ENCODE measurements around the gene CSNK1A1.
"Not testable (repeated sequence)": the region's sequence is repeated elsewhere in the genome, so short reads cannot be mapped to it uniquely, and the experiment has no call there.

The CSNK1A1 gene

DNA sequence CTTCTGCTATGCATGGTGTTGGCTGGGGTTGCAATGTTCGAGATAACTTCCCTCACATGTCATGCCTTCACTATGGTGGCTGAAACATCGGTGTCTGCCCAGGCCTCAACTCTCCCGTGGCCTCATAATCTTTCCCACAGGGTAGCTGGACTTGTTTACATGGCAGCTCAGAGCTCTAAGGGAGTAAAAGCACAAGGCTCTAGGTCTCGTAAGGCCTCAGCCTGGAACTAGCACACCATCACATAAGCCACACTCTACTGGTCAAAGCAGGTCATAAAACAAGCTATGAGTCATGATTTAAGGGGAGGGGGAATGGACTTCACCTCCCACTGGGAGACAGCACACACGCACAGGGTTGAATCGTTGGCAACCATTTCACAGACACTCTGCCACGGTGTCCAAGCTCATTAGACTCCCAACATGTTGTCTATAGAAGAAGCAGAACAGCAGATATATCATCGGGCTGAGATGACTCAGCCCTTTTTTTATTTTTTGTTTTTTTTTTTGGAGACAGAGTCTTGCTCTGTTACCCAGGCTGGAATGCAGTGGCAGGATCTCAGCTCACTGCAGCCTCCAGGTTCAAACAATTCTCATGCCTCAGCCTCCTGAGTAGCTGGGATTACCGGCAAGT lies 105.4 kb downstream of the CSNK1A1 start:
- POLR2A ChIA-PET: interaction anchor here (0.6 to 2.3 kb wide), 18 partner anchors 8 to 150 kb away, joined by 3 to 21 read pairs (median 4); partner anchors contain the start of genes ARHGEF37, CSNK1A1 and GRPEL2

DNA sequence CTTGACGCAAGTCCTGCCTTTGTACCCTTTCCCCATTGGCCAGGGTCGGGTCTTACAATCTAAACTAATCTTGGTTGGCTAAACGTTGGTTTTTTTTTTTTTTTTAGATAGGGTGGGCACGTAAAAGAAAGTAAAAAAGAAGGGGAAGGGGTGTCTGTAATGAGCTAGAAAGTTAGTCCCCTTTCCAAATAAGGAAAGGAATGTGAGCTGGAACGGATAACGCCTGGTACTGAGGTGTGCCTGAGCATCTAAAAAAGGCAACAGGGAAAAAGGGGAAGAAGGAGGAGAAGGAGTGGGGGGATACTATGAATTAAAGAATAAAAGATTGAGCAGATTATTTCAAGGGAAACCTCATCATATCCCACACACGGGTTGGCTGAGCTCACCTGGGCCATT lies 105.9 kb downstream of the CSNK1A1 start:
- DNase-seq (ENCODE audit: extremely low spot score): no peak
- ChIA-PET CTCF (interaction anchor here (0.6 to 3.9 kb wide), 11 partner anchors 9 to 173 kb away, joined by 3 to 18 read pairs (median 5); partner anchors contain the start of gene CSNK1A1), POLR2A (interaction anchor here (0.8 to 2.3 kb wide), 14 partner anchors 9 to 136 kb away, joined by 3 to 21 read pairs (median 4); partner anchors contain the start of genes ARHGEF37, CSNK1A1 and GRPEL2)
- TF ChIP-seq ZNF384 (IDR thresholded peaks at IDR 0.05) (no peak), NFRKB (IDR thresholded peaks at IDR 0.05) (no peak), ELF4 (IDR thresholded peaks at IDR 0.05) (no peak), CTBP1 (IDR thresholded peaks at IDR 0.05; ENCODE audit: borderline replicate concordance) (no peak), FOXA1 (IDR thresholded peaks at IDR 0.05) (no peak), SUZ12 (IDR thresholded peaks at IDR 0.05) (no peak), TARDBP (IDR thresholded peaks at IDR 0.05) (no peak)

More for the DNA sequence above, 105.4 kb downstream of the CSNK1A1 start:
- peak; percentile 67 for DNase-seq (ENCODE audit: extremely low spot score)
- CTCF ChIA-PET: interaction anchor here (0.5 to 3.9 kb wide), 11 partner anchors 8 to 173 kb away, joined by 3 to 18 read pairs (median 5); partner anchors contain the start of gene CSNK1A1
- no peak for TF ChIP-seq NFRKB (IDR thresholded peaks at IDR 0.05)
- TF ChIP-seq PKNOX1 (IDR thresholded peaks at IDR 0.05): peak; percentile 54
- TF ChIP-seq L3MBTL2 (conservative IDR thresholded peaks at IDR 0.05): peak; percentile 70
- TF ChIP-seq SP1 (IDR thresholded peaks at IDR 0.05): no peak

GRCh38 chr5:149444430-149444829 lies 106.8 kb downstream of the CSNK1A1 start:
- DNase-seq (ENCODE audit: extremely low spot score): not testable (repeated sequence)
- CTCF ChIA-PET: interaction anchor here (0.6 to 0.7 kb wide), 2 partner anchors 19 to 828 kb away, joined by 3 to 5 read pairs; no protein-coding TSS in a partner anchor
- POLR2A ChIA-PET: interaction anchor here (1.8 kb wide), 1 partner anchor 107 kb away, joined by 21 read pairs; the partner anchor contains the start of gene CSNK1A1

DNA sequence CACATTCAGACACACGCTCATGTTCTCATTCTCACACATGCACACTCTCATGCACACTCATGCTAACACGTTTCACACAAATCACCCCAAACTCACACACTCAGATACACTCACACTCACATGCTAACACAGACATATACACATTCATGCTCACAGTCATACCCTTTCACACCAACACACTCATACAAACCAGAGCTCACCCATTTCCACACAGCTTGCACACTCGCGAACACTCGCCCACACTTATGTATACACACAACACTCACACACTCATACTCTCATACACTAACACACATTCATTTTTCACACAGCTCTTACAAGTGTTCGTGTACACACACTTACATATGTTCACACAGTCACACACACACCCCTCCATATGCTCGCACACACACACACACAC lies 108.0 kb downstream of the CSNK1A1 start:
- CTCF ChIA-PET: interaction anchor here (0.6 to 1.1 kb wide), 2 partner anchors 114 to 119 kb away, joined by 3 read pairs; no protein-coding TSS in a partner anchor
- POLR2A ChIA-PET: interaction anchor here (0.6 to 2.2 kb wide), 3 partner anchors 11 to 108 kb away, joined by 3 to 13 read pairs (median 5); partner anchors contain the start of gene CSNK1A1
- DNase-seq (ENCODE audit: extremely low spot score): no peak
- TF ChIP-seq FOXA1 (IDR thresholded peaks at IDR 0.05) (no peak), ZNF384 (IDR thresholded peaks at IDR 0.05) (no peak), BHLHE40 (IDR thresholded peaks at IDR 0.05; ENCODE audit: borderline replicate concordance) (no peak), ARNT (IDR thresholded peaks at IDR 0.05) (no peak)

DNA sequence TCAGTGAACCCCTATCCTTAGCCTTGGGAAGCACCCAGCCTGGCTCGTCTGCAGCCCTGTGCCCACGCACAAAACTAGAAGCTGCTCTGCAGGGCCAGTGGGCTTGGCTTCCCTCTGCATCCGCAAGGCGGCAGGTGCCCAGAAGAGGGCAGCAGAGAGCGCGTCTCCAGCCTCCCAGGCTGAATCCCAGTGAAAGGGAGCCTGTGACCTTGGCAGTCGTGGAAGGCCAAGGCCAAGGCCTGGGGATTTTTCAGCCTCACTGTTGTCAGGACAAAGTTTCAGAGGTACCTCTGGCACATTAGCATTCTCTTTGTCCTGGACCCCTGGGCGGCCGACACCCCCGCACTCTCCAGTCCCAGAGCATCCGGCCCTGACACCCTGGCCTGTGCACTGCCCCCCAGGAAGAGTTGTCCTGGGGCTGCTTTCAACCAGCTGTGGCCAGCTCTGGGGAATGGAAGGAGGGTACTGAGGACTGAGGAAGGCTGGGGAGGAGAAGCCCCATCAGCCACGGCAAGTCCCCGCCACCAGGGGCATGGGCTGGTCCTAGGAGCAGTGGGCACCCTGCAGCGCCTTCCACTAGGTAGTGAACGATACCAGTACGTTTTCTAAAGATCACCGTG lies 108.6 kb downstream of the CSNK1A1 start:
- peak; percentile 84 for DNase-seq (ENCODE audit: extremely low spot score)
- ChIA-PET POLR2A (interaction anchor here (0.6 to 2.2 kb wide), 3 partner anchors 10 to 120 kb away, joined by 3 to 13 read pairs (median 5); partner anchors contain the start of gene CSNK1A1), CTCF (interaction anchor here (0.6 to 1.4 kb wide), 7 partner anchors 9 to 120 kb away, joined by 3 to 5 read pairs (median 3); partner anchors contain the start of gene CSNK1A1)
- TF ChIP-seq LEF1 (IDR thresholded peaks at IDR 0.05; ENCODE audit: borderline replicate concordance) (no peak), L3MBTL2 (conservative IDR thresholded peaks at IDR 0.05) (no peak), ELF4 (IDR thresholded peaks at IDR 0.05) (no peak), FOXM1 (IDR thresholded peaks at IDR 0.05; ENCODE audit: borderline replicate concordance) (no peak), SP1 (IDR thresholded peaks at IDR 0.05) (no peak), PKNOX1 (IDR thresholded peaks at IDR 0.05) (no peak), ARNT (IDR thresholded peaks at IDR 0.05) (no peak), NFRKB (IDR thresholded peaks at IDR 0.05) (no peak), SUZ12 (IDR thresholded peaks at IDR 0.05) (no peak), TARDBP (IDR thresholded peaks at IDR 0.05) (no peak)

Measured in HEK293T (cell line).